Dedifferentiated amniotic fluid mesenchymal stem cell (primary cell): Measurements from ENCODE around the gene GRID1.

ENCODE experiments used
- DNase-seq: peaks from one replicate; pipeline ENCODE4 v3.0.0-alpha.2; 2016; ENCODE audit errors: extremely low spot score

Gene GRID1

DNA sequence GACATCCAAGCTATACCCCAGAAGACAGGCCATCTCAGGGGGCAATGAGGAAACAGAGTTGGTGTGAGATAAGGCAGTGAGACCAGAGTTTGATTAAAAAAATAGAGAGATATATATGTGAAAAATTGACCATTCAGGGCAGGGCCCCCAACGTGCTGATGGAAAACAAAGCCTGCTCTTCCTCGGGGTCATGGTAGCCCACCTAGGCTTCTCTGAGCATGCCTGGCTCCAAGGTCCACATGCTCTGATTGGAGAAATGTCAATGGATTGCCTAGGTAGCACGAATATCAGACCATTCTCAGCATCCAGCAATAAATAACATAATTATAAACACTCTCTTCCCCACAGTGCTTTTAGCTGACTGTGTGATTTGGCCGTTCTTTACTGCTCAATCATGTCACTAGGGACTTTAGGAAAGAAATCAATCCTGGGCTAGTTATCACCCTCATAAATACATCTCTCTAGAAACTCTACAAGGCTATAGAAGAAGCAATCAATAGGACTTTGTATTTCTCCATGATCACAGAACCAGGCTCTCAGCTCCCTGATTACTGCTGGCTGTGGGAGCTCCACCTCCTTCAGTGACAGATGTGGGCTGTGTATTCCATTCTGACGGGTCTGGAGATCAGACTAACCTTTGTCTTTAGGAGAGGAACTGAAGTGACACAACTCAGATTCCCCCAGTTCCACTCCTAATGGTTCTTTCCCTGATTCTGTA lies 766.4 kb downstream of the GRID1 start:
- no peak for DNase-seq

DNA sequence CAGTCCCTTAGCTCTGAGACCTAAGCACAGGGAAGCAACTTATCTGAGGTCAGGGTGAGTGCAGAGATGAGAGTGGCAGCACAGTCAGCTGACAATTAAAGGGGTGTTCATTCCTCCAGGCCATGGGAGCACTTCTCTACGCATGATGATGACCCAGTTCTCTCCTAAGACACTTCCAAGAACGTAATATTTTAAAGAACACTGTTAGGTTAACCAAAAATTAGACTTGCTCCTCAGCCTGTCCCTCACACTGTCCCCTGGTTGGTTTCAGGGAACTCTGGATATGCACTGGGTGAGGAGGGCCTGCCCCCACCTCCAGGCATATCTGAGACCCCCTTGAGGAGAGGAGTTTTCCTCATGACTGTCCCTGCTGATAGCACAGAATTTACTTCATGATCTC lies 767.5 kb downstream of the GRID1 start:
- no peak for DNase-seq

DNA sequence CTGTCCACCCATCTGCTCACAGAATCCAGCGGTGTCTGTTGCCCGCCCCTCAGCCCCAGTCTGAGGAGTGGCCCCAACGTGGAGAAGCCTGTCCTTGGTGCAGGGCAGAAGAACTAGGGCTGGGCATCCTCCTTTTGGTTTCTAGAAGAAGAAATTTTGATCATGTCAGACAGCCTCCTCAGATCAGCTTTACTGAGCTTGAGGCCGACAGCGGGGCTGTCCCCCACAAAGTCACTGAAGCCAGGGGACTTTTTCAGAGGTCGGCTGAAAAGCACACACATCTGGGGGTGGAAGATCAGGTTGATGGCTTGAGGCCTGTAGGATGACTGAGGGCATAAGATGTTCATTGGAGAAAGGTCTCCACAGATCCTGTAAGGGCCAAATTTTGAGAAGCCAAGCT lies 767.9 kb downstream of the GRID1 start:
- DNase-seq: no peak

DNA sequence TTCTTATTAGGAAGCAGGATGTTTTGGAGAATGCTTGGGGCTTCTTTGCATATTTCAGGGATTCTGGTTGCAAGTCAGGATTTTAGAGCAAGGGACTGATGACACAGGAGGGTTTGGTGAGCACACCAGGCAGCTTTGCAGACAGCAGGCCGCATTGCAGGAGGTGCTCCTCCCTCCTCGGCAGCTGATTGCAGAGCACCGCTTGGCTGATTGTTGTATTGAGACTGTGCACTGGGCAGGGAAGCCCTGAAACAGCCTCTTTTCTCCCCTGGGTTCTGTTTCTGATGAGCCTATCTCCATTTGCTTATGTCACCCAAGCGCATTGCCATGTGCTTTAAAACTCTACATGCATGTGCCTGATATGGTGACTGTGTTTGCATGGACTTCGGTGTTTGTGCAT lies 769.6 kb downstream of the GRID1 start:
- no peak for DNase-seq

DNA sequence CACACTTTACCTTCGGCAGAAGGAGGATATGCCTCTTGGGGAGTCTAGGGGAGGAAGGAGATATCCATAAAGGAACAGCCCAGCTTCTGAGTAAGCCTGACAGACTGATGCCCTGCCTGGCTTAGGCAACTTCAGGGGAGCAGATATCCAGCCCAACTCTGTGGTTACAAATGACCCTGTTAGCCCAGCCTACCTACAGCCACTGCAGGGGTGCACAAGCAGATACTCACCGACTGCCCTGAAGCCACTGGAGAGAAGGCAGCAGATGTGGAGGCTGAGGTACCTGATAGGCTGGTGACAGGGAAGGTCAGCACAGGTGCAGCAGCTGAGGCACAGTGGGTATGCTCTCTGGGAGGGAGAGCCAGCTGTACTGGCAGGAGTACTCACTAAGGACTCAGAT lies 770.2 kb downstream of the GRID1 start:
- no peak for DNase-seq

DNA sequence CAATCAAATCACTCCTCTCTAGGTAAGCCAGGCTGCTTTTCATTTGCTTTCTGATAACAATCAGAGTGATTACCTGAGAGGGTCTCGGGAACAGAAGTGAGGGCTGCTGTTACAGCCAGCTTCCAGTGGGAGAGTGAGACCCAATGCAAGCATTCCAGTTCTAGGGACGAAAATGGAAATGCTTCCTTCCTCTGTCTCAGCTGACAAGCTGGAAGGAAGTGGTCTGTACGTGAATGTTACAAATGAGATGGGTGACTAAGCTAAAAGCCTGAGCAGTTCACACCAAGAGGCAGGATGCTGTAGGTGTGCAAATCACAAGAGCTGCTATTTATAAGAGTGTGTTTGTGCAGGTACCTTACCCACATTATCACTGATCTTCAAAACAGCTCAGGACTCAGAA lies 772.4 kb downstream of the GRID1 start:
- no peak for DNase-seq

DNA sequence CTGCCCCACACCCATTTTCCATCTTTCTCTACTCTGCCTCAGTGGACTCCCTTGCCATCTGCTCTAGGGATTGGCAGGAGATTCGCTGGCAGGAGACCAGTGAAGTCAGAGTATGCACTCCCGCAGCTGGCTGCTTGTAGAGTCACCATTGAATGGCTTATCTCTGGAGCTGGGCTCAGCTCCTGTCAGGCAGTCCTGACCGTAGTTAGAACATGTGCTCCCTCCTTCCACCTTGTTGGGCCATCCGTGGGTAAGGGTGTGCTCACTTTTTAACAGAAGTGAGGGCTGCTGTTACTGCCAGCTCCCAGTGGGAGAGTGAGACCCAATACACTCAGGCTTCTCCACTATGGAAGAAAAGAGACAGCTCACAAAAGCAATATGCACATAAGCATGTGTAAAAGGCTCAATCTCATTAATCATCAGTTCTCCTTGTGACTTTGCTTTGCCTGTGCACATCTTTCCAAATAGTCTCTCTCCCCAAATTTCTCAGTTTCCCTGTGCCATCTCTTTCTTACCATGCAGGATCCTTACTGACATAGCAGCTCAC lies 773.3 kb downstream of the GRID1 start:
- DNase-seq: no peak

DNA sequence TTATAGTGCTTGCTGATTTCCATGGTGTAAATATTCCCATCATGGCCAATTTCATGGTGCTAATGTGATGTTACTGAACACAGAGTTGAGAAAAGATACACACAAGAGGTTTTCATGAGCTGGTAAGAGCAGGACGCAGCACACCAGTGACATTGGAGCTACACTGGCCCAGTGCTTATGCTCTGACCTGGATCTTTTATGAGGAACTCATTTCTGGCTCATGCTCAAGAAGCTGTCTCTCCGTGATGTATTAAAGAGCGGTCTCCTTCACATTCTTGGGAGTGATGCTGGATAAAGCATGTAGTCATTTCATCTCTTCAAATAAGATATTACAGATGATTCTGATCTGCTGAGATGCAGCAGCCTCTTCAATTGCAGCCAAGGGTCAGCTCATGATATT lies 785.2 kb downstream of the GRID1 start:
- no peak for DNase-seq

DNA sequence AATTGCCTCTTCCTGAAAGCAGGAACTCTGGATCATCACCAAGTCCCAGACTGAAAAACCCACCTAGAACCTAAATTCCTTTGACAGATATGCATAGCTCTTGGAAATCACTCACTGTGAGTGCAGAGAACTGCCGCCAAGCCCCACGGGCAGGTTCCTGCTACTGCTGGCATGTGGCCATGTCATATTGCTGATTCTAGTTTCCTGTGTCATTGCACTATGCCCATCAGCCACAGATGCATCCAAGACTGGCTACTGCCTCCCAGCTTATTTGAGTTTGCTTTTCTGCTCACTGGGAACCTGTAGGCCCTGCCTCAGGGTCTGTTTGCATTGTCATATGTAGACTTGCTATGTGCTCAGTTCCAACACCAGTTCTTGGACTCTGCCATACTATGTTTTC lies 786.0 kb downstream of the GRID1 start:
- no peak for DNase-seq

DNA sequence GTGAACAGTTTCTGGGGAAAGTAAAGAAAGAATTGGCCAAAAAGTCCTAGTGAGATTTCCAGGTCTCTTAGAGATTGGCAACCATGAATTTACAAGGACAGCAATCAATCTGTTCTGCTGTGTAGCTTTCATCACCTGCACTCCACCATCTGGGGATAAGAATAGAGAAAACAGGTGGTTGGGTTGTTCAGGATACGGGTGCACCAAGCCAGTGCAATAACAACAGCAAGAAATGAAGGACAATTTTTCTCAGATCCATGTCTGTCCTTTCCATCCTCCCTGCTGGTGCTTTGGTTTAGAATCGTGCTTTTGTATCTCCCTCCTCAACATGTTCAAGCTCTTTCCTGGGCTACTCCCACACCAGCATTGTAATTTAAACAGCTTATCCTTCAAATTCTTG lies 787.7 kb downstream of the GRID1 start:
- DNase-seq: no peak

DNA sequence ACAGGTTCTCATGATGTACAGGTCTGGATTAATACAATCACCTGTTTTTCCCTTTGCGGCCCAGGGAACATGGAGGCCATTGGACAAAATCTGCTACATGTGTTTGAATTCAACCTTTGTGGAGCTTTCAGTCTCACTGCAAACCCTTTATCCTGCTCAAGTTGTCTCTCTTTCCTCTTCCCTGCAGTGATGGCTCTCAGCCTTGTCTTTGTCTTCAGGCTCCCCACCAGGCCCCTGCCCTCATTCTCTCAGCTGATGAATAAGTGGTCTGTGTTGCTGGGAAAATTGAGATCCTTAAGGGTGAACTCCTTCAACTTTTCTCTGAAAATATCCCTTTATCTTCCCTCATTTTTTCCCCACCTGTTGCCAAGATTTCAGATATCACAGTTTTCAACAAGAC lies 791.2 kb downstream of the GRID1 start:
- DNase-seq: no peak

DNA sequence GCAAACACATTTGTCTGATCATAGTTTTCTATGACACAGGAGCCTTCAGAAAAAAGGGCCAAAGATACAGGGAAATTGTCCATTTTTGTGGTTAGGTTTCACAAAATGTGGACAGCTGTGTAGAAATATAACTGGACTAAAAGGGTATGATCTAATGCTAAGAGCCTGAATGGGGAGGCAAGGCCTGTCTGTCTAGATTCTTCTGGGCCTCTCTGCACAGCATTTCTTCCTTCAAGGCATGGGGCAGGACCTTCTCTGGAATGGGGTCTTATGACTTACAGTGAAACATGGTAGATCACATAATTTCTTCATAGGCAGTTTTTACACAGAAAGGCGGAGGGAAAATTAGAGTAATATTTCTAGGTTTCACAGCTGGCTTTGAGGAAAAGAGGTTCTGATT lies 795.7 kb downstream of the GRID1 start:
- DNase-seq: no peak

DNA sequence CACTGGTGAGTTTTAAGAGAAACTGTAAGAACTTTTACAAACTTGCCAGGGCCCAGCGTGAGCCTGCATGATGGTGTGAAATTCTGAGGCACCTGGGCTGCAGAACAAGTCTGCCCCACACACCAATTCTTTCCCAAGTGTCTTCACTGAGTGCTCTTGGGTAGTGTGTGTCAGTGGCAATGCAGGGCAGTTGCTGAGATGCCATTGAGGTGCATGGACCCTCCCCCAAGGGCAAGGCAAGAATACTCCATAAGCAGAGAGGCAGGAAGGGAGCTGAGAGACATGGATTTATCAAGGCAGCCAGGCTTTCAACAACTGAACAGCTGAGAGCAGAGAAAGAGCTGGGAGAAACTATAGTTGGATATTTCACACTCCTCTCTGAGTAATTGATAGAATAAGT lies 801.2 kb downstream of the GRID1 start:
- no peak for DNase-seq

DNA sequence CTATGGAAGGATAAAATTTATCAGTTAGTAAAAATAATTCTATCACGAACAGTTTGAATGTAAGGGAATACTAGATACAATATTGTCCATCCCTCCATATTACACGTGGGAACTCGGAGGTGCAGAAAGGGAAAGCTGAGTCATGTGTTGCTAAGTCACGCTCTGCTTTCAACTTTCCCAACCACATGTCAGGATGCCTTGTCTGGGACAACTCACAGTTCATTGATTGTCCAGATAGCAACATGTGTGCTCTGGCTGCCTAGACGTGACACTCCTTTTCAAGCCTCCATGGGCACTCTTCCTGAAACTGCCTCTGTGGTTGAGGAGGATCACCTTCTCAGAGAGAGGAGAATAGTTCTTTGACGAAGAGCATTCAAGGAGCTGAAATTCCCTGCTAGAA lies 808.1 kb downstream of the GRID1 start:
- no peak for DNase-seq

DNA sequence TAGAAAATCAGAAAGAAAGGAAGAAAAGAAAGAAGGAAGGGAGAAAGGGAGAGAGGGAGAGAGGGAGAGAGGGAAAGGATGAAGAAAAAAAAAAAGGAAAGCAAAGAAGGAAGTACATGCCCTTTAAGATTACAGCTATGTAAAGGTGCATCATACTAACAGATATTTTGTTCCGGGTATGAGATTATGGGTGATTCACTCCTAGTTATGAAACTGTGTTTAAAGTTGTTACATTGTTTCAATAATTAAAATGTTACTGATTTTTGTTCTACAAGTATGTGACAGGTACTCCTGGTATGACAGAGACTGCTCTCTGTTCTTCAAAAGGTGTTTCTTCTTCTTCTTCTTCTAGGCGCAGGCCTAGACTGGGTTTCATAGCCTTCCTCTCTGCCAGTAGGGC lies 808.9 kb downstream of the GRID1 start:
- no peak for DNase-seq

DNA sequence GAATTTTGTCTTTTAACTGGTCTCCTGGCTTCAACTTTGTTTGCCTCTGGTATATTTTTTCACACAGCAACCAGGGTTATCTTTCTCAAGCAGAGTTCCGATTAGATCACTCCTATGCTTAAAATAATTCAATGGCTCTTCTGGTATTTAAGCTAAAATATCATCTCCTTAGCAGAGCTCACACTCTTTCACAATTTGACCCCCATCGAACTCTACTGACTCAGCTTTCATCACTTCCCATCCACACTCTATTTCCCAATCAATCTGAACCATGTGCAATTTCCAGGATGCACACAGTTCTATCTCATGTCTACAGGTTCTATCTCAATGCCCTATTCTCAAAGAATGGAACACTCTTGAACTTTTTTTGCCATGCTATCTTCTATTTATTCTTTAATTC lies 809.5 kb downstream of the GRID1 start:
- no peak for DNase-seq
